GM12878 (cell line): ENCODE results near the gene CLEC17A.

Source experiments
- CTCF ChIP-seq, 3 experiments: IDR thresholded peaks in 2 of 3; conservative IDR thresholded peaks in 1 of 3; 2 replicates each; pipeline ENCODE4 v1.5.1; 2011; ENCODE audit warnings: low read depth in 3 of 3, low read length in 3 of 3, mild to moderate bottlenecking in 3 of 3, control low read depth in 2 of 3, moderate library complexity in 2 of 3, inconsistent platforms in 1 of 3, mixed read lengths in 1 of 3; ENCODE audit not compliant: control insufficient read depth in 2 of 3, insufficient read depth in 1 of 3; ENCODE audit errors: extremely low read depth in 1 of 3
- EP300 ChIP-seq, 2 experiments: fragments of 150-350 bp in 1 of 2; IDR thresholded peaks; 2 replicates each; pipeline ENCODE4 v1.6.1; 2011 to 2012; ENCODE audit warnings: low read depth in 2 of 2, low read length in 2 of 2, borderline replicate concordance in 1 of 2, improper control_type of control experiment in 1 of 2, inconsistent platforms in 1 of 2; ENCODE audit not compliant: control insufficient read depth in 1 of 2
- EZH2 ChIP-seq: IDR thresholded peaks from 2 replicates; pipeline ENCODE4 v1.6.1; 2012; ENCODE audit warnings: low read depth, mild to moderate bottlenecking, control low read depth, inconsistent platforms, low read length, borderline replicate concordance; ENCODE audit not compliant: control insufficient read depth
- NBN ChIP-seq: fragments of 450-650 bp; IDR thresholded peaks from 2 replicates; pipeline ENCODE4 v1.6.1; 2016
- NR2C2 ChIP-seq: IDR thresholded peaks from 2 replicates; pipeline ENCODE4 v1.6.1; 2011; ENCODE audit warnings: borderline replicate concordance, low read depth; ENCODE audit not compliant: control insufficient read depth, insufficient read length
- POLR2A ChIP-seq: IDR thresholded peaks from 2 replicates; pipeline ENCODE4 v1.6.1; 2011; ENCODE audit warnings: low read depth, mild to moderate bottlenecking, low read length
- TF ChIP-seq, protein P1 (sequence below): IDR thresholded peaks from 2 replicates; pipeline ENCODE4 v1.6.1; 2012; ENCODE audit warnings: mild to moderate bottlenecking, low read depth, low read length

DNA sequence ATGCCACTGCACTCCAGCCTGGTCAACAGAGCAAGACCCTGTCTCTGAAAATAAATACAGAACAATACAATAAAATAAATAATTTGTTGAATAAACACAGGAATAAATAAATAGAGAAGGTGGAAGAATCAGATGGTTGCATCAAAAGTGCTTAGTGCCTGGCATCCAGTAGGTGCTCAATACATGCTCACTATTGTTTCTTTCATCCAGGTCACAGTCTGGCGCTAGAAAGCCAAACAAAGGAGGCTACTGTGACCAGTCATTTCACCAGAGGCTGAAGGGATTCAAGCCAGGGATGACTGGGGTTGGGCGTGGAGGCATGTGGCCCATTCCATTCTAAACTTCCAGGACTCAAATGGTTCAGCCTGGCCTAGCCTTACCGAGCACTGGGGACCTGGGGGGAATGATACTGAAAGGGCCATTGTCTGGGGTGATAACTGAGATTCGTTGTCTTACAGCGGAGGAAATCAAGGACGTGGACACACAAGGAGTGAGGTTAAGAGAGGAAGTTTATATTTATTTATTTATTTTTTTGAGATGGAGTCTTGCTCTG is 7.4 kb upstream of the CLEC17A start:
- TF ChIP-seq CTCF (IDR thresholded peaks at IDR 0.05 in 2 of 3, conservative IDR thresholded peaks at IDR 0.05 in 1 of 3; ENCODE audit: control insufficient read depth in 2 of 3, extremely low read depth in 1 of 3, insufficient read depth in 1 of 3, low read depth in 3 of 3, low read length in 3 of 3) (no peak), EZH2 (no peak), EP300 (IDR thresholded peaks at IDR 0.05; ENCODE audit: borderline replicate concordance in 1 of 2, control insufficient read depth in 1 of 2, low read depth in 2 of 2, low read length in 2 of 2) (no peak), NBN (no peak), NR2C2 (no peak), POLR2A (no peak)
- TF ChIP-seq, protein P1, sequence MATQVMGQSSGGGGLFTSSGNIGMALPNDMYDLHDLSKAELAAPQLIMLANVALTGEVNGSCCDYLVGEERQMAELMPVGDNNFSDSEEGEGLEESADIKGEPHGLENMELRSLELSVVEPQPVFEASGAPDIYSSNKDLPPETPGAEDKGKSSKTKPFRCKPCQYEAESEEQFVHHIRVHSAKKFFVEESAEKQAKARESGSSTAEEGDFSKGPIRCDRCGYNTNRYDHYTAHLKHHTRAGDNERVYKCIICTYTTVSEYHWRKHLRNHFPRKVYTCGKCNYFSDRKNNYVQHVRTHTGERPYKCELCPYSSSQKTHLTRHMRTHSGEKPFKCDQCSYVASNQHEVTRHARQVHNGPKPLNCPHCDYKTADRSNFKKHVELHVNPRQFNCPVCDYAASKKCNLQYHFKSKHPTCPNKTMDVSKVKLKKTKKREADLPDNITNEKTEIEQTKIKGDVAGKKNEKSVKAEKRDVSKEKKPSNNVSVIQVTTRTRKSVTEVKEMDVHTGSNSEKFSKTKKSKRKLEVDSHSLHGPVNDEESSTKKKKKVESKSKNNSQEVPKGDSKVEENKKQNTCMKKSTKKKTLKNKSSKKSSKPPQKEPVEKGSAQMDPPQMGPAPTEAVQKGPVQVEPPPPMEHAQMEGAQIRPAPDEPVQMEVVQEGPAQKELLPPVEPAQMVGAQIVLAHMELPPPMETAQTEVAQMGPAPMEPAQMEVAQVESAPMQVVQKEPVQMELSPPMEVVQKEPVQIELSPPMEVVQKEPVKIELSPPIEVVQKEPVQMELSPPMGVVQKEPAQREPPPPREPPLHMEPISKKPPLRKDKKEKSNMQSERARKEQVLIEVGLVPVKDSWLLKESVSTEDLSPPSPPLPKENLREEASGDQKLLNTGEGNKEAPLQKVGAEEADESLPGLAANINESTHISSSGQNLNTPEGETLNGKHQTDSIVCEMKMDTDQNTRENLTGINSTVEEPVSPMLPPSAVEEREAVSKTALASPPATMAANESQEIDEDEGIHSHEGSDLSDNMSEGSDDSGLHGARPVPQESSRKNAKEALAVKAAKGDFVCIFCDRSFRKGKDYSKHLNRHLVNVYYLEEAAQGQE = no peak
